SKM-1 treated with dmso at 0.1 percent for 144 hours (cell line): ENCODE data around the gene ZBED6.
"Not testable (repeated sequence)": the region's sequence is repeated elsewhere in the genome, so short reads cannot be mapped to it uniquely, and the experiment has no call there.

ENCODE experiments used
- DNase-seq: peaks from one replicate; lab custom pipeline; 2025; ENCODE audit not compliant: unreplicated experiment; lab: John Stamatoyannopoulos, UW

The ZBED6 gene, protein sequence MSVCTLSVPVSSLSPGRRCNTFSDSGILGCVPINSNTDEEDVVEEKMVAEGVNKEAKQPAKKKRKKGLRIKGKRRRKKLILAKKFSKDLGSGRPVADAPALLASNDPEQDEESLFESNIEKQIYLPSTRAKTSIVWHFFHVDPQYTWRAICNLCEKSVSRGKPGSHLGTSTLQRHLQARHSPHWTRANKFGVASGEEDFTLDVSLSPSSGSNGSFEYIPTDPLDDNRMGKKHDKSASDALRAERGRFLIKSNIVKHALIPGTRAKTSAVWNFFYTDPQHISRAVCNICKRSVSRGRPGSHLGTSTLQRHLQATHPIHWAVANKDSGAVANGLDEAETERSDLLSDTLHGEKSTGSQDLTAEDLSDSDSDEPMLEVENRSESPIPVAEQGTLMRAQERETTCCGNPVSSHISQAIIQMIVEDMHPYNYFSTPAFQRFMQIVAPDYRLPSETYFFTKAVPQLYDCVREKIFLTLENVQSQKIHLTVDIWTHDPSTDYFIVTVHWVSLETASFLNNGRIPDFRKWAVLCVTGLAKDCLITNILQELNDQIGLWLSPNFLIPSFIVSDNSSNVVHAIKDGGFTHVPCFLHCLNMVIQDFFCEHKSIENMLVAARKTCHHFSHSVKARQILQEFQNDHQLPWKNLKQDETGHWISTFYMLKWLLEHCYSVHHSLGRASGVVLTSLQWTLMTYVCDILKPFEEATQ (N-terminal part only)

DNA sequence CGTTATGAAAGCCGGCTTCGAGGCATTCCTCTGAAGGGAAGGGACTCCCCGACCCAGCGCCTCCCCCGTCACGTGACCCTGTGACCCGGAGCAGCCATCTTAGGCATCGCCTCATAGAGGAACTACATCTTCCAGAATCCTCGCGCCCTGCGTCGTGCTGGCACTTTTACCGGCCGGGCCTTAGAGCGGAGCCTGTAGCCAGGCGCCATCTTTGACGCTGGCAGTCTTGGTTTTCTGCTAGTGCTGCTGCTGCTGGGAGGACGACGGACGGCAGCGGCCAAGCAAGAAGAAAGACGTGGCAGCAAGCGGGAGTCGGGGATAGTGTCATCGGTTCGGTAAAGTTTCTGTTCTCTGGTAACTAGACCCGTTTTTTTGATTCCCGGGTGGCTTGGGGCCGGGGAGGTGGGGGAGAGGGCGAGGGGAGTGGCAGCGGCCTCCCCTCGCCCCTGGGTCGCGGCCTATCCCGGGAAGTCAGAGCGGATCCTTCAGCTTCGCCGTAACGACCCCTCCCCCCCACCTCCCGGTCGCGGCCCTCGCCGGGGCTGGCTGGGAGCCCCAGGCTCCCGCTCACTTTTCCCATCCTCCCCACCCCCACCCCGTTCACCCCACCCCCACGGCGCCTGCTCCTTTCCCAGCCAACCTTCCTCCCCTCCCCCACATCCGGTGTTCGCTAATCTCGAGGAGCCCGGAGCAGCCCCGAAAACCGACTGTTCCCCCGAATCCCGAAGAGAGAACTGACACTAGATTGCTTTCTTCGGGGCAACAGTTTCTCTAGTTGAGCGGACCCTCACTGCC lies at the start of gene ZBED6, which contains the start of gene ZC3H11A:
TSS of gene ZBED6 (plus strand) at position 183 of the 795 bp plus-strand sequence. CDS start 1,900 bp downstream, outside the sequence.
TSS of gene ZC3H11A (plus strand) at position 183 of the 795 bp plus-strand sequence. CDS start 21,448 bp downstream, outside the sequence.
- DNase-seq = peak; percentile 99

- no peak for DNase-seq
These were observed 49.1 kb upstream of the ZBED6 start for GRCh38 chr1:203746281-203746680.

DNA sequence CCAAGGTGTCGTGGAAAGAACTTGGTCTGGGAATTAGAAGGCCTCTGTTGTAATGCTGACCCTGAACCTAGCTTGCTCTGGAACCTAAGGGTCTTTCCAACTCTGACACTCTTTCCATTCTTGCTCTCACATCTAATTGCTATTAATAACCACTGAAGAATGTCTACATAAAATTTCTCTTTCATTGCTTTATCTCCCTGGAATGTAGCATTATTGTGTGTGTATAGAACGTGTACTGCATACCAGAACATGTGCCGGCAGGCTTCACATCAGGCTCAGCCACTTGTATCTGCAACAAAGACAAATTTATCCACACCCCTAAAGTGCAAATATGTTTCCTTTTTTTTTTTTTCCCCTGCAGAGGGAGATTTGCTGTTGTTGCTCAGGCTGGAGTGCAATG lies 44.4 kb upstream of the ZBED6 start:
- no peak for DNase-seq

DNA sequence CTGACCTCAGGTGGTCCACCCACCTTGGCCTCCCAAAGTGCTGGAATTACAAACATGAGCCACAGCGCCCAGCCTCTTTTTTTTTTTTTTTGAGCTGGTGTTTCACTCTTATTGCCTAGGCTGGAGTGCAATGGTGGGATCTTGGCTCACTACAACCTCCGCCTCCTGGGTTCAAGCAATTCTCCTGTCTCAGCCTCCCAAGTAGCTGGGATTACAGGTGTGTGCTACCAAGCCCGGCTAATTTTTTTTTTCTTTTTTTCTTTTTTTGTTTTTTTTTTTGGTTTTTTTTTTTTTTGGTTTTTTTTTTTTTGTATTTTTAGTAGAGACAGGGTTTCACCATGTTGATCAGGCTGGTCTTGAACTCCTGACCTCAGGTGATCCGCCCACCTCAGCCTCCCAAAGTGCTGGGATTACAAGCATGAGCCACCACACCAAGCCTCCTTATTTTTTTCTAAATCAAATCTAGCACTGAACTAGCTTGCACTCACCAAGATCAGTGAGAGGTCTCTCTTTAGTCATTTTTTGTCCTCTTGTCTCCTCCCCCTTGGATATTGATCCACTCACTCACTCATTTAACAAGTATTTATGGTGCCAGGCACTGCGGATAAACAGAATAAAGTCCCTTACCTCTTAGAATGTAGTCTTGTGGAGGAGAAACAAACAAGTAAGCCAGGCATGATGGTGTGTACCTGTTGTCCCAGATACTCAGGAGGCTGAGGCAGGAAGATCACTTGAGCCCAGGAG lies 43.6 kb upstream of the ZBED6 start:
- not testable (repeated sequence) for DNase-seq

GRCh38 chr1:203754455-203754864 lies 41.0 kb upstream of the ZBED6 start:
- DNase-seq = no peak

- DNase-seq = no peak
These were observed 39.4 kb upstream of the ZBED6 start for GRCh38 chr1:203756036-203756435.

- DNase-seq = not testable (repeated sequence)
These were observed 36.7 kb upstream of the ZBED6 start for GRCh38 chr1:203758749-203759148.

DNA sequence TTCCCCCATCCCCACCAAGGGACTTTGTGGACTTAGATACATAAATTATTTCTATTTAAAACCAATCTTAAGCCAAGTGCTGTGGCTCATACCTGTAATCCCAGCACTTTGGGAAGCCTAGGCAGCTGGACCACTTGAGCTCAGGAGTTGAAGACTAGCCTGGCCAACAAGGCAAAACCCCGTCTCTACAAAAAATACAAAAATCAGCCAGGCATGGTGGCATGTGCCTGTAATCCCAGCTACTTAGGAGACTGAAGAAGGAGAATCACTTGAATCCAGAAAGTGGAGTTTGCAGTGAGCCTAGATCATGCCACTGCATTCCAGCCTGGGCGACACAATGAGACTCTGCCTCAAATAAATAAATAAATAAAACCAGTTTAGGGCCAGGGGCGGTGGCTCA lies 34.9 kb upstream of the ZBED6 start:
- DNase-seq = no peak

GRCh38 chr1:203761958-203762357 lies 33.5 kb upstream of the ZBED6 start:
- DNase-seq = not testable (repeated sequence)

DNA sequence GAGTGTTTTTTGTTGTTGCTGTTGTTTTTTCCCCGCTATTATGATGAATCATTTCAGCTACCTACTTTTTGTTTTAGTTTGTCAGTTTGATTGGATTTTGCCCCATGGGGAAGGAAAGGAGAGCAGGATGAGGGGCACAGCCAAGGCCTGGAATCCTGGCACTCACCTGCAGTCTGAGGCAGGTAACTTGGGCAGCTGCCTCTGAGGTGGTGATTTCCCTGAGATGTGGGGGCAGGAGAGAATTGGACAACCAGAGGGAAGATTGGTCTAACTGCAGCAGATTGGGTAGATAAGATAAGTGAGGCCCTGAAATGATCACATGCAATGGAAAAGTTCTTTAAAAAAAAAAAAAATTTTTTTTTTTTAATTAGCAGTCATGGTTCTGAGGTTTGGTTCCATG lies 31.9 kb upstream of the ZBED6 start:
- no peak for DNase-seq

GRCh38 chr1:203764105-203765028 lies 31.1 kb upstream of the ZBED6 start:
- no peak for DNase-seq

GRCh38 chr1:203765029-203765837 lies 30.2 kb upstream of the ZBED6 start, which contains the start of gene LAX1:
LAX1 (plus strand) TSS chr1:203765183; CDS start chr1:203765566, 383 bp downstream.
- no peak for DNase-seq

- no peak for DNase-seq
These were observed 27.2 kb upstream of the ZBED6 start for GRCh38 chr1:203768256-203768655.

DNA sequence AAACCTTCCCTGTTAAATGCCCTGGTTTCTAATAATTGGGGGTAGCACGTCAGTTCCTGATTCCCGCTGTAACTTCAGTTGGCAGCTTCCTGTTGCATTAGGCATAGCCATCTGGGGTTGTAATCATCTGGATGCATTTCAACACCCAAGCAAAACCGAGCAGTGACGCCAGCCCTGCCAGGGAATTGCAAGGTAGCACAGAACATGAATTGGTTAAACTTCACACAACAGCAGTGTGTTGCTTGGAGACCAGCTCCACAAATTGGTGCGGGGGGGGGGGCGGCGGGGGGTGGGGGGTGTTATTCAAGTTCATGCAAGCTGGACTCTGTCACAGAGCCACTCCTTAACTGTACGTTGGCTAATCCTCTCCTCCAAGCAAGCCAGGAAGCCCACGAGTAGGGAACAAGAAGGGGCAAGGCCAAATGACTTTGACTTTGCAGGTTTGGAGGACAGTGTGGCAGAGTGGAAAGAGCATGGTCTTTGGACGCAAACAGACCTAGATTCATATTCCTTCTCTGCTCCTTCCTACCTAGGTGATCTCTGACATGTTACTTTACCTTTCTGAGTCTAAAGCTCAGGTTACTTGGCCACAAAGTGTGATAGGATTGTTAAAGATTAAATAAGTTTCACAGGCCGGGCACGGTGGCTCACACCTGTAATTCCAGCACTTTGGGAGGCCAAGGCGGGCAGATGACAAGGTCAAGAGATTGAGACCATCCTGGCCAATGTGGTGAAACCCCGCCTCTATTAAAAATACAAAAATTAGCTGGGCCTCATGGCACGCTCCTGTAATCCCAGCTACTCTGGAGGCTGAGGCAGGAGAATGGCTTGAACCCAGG lies 25.7 kb upstream of the ZBED6 start:
- peak; percentile 99 for DNase-seq

DNA sequence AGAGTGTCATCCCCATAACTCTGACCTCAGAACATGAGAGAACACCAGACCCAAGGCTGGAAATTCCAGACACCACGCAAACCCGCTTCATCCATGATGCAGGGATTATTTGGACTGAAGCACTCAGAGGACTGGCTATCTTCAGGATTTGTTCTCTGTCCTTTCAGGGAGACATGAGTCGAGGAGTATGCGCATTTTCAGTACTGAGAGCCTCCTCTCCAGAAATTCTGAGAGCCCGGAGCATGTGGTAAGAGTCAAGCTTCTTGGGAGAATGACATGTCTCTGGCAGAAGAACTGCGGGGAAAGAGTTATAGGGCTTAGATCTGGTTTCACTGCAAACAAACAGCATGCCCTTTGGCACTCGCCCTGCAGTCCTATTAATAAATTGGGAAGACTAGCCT lies 23.5 kb upstream of the ZBED6 start:
- DNase-seq = no peak

DNA sequence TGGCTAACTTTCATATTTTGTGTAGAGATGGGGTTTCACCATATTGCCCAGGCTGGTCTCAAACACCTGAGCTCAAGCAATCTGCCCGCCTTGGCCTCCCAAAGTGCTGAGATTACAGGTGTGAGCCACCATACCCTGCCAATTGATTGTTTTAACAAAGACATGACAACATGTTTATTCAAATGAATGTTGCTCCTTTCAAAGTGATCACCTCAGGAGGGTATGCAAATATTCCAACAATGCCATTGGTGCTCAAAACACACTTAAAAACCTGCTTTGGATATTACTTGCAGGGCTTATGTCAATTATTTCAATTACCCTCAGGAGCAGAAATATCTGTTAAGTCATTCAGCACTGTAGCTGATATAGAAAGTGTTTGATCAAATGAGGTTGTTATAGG lies 22.6 kb upstream of the ZBED6 start:
- no peak for DNase-seq

DNA sequence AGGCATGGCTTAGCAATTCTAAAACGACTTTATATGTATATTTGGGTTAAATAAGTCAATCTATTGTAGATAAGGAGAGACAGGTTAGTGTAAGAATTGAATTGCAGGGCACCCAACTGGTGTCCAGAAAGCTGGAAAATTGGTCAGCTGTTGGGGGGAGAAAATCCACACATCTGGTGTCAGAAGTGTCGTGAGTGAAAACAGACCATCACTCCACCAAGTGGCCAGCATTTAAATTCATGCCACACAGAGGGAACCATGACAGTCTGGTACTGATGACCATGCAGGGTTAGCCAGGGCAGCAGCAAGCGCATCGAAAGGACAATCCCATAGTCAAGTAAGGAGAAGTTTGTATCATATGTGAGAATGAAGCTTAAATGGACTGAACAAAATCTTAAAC lies 18.8 kb upstream of the ZBED6 start:
- no peak for DNase-seq

- no peak for DNase-seq
These were observed 17.8 kb upstream of the ZBED6 start for GRCh38 chr1:203777596-203777995.
